CD14-positive monocyte (primary cell): ENCODE measurements around the gene SELPLG. TPM values are rescaled to one million over a fixed set of nuclear protein-coding genes. Genes with fewer than 3 reads are reported as not detected.
A peak's percentile ranks its signal among the peaks of the same experiment; 100 is the strongest.

ENCODE experiments used
- DNase-seq, 3 donors: peaks; one replicate each; pipeline ENCODE4 v3.0.0-alpha.2; 2011 to 2022
- H2AFZ ChIP-seq: 2 replicates; pipeline ENCODE4 v1.6.0; 2012; ENCODE audit warnings: mild to moderate bottlenecking, low read depth, low read length, inconsistent platforms; ENCODE audit not compliant: insufficient read depth, poor library complexity, severe bottlenecking
- H3K27ac ChIP-seq, 2 donors: 1 replicate in 1 of 2; 2 replicates in 1 of 2; pipeline ENCODE4 v1.5.1; 2012 to 2013; ENCODE audit warnings: low read length in 2 of 2, control low read depth in 1 of 2, inconsistent platforms in 1 of 2, low read depth in 1 of 2, mild to moderate bottlenecking in 1 of 2
- H3K27me3 ChIP-seq, 2 donors: one replicate each; pipeline versions ENCODE4 v1.6.0 to v1.6.1; 2011 to 2013; ENCODE audit warnings: low read length in 2 of 2; ENCODE audit not compliant: control insufficient read depth in 2 of 2, insufficient read depth in 2 of 2
- H3K36me3 ChIP-seq, 2 donors: replicated peaks in 1 of 2; 1 replicate in 1 of 2; 2 replicates in 1 of 2; pipeline versions ENCODE4 v1.5.1 to v1.6.1; 2012 to 2013; ENCODE audit warnings: low read length in 2 of 2, control low read depth in 1 of 2, inconsistent platforms in 1 of 2, mild to moderate bottlenecking in 1 of 2; ENCODE audit not compliant: insufficient read depth in 2 of 2, control insufficient read depth in 1 of 2
- H3K4me1 ChIP-seq, 2 donors: 1 replicate in 1 of 2; 2 replicates in 1 of 2; pipeline versions ENCODE4 v1.5.1 to v1.6.1; 2012 to 2013; ENCODE audit warnings: low read length in 2 of 2, control low read depth in 1 of 2, inconsistent platforms in 1 of 2, mild to moderate bottlenecking in 1 of 2, moderate library complexity in 1 of 2; ENCODE audit not compliant: insufficient read depth in 2 of 2, control insufficient read depth in 1 of 2
- H3K4me2 ChIP-seq: replicated peaks from 2 replicates; pipeline ENCODE3; 2012; ENCODE audit warnings: low read length, moderate library complexity, mild to moderate bottlenecking; ENCODE audit not compliant: poor library complexity, severe bottlenecking; ENCODE audit errors: extremely low read depth
- H3K4me3 ChIP-seq, 3 experiments: fragments of 200-600 bp in 1 of 3; sonication (generic) in 1 of 3; replicated peaks in 1 of 3; 1 replicate in 2 of 3; 2 replicates in 1 of 3; pipeline ENCODE4 v1.5.1; 2011 to 2013; ENCODE audit warnings: low read length in 3 of 3, mild to moderate bottlenecking in 3 of 3, control low read depth in 2 of 3, low read depth in 2 of 3, inconsistent platforms in 1 of 3, moderate library complexity in 1 of 3
- H3K79me2 ChIP-seq: 2 replicates; pipeline ENCODE4 v1.6.0; 2012; ENCODE audit warnings: mild to moderate bottlenecking, control low read depth, inconsistent platforms, low read length, moderate library complexity; ENCODE audit not compliant: insufficient read depth
- H3K9ac ChIP-seq: 2 replicates; pipeline ENCODE4 v1.6.0; 2017; ENCODE audit warnings: low read length, mild to moderate bottlenecking; ENCODE audit not compliant: insufficient read depth, poor library complexity, severe bottlenecking
- H3K9me3 ChIP-seq, 2 donors: replicated peaks in 1 of 2; 1 replicate in 1 of 2; 2 replicates in 1 of 2; pipeline versions ENCODE4 v1.5.1 to v1.6.1; 2012 to 2013; ENCODE audit warnings: low read length in 2 of 2, control low read depth in 1 of 2; ENCODE audit not compliant: control insufficient read depth in 1 of 2, insufficient read depth in 1 of 2
- H4K20me1 ChIP-seq: 2 replicates; pipeline ENCODE4 v1.6.0; 2012; ENCODE audit warnings: mild to moderate bottlenecking, low read length, control low read depth, moderate library complexity; ENCODE audit not compliant: insufficient read depth
- H3K27ac Mint-ChIP-seq, 7 donors: one replicate each; pipeline ENCODE4 v1.8.0; 2020; ENCODE audit warnings: mild to moderate bottlenecking in 7 of 7, mixed read lengths in 7 of 7, moderate library complexity in 6 of 7, inconsistent platforms in 2 of 7
- H3K27me3 Mint-ChIP-seq, 3 donors: one replicate each; pipeline ENCODE4 v1.8.0; 2021 to 2022; ENCODE audit warnings: low read depth in 3 of 3, mild to moderate bottlenecking in 3 of 3, mixed read lengths in 3 of 3, moderate library complexity in 3 of 3, inconsistent platforms in 1 of 3
- H3K36me3 Mint-ChIP-seq, 2 donors: one replicate each; pipeline ENCODE4 v1.8.0; 2020; ENCODE audit warnings: mixed read lengths in 2 of 2, inconsistent platforms in 1 of 2, mild to moderate bottlenecking in 1 of 2
- H3K4me1 Mint-ChIP-seq: one replicate; pipeline ENCODE4 v1.8.0; 2020; ENCODE audit warnings: mild to moderate bottlenecking, mixed read lengths
- H3K4me3 Mint-ChIP-seq, 2 donors: one replicate each; pipeline ENCODE4 v1.8.0; 2020; ENCODE audit warnings: mild to moderate bottlenecking in 2 of 2, mixed read lengths in 2 of 2, moderate library complexity in 1 of 2
- H3K9me3 Mint-ChIP-seq, 7 donors: one replicate each; pipeline ENCODE4 v1.8.0; 2020 to 2022; ENCODE audit warnings: mixed read lengths in 7 of 7, mild to moderate bottlenecking in 6 of 7, moderate library complexity in 6 of 7, inconsistent platforms in 2 of 7
- WGBS: methylation state at CpG from one replicate; pipeline ENCODE4 v1.1.5; 2013; ENCODE audit warnings: missing lambda C conversion rate; ENCODE audit not compliant: insufficient coverage; 5-methylcytosine and 5-hydroxymethylcytosine counted together
- intact Hi-C, 2 donors: fragments of 100-400 bp; cut with micrococcal nuclease; formaldehyde crosslinking; loops; one replicate each; pipeline versions ENCODE4 v1.15.0 to v1.15.1; 2023
- polyA plus RNA-seq, 3 donors: library from polyadenylated mRNA; depleted of rRNA in 1 of 3; unstranded in 2 of 3; stranded (reverse) in 1 of 3; fragments of 300-500 nt in 2 of 3; fragments of >200 nt in 1 of 3; fragmentation: Illumina TruSeq in 2 of 3; gene quantifications; 1 replicate in 2 of 3; 2 replicates in 1 of 3; pipeline ENCODE4 v1.2.3, GENCODE V29; 2012 to 2021
- TF ChIP-seq, protein P1 (sequence below): fragments of 200-600 bp; IDR thresholded peaks from one replicate; pipeline ENCODE4 v1.8.0; 2022; ENCODE audit warnings: antibody characterized with exemption, mild to moderate bottlenecking

Gene SELPLG
- polyA plus RNA-seq, 3 donors, result 193 to 349 (median 247) TPM

DNA sequence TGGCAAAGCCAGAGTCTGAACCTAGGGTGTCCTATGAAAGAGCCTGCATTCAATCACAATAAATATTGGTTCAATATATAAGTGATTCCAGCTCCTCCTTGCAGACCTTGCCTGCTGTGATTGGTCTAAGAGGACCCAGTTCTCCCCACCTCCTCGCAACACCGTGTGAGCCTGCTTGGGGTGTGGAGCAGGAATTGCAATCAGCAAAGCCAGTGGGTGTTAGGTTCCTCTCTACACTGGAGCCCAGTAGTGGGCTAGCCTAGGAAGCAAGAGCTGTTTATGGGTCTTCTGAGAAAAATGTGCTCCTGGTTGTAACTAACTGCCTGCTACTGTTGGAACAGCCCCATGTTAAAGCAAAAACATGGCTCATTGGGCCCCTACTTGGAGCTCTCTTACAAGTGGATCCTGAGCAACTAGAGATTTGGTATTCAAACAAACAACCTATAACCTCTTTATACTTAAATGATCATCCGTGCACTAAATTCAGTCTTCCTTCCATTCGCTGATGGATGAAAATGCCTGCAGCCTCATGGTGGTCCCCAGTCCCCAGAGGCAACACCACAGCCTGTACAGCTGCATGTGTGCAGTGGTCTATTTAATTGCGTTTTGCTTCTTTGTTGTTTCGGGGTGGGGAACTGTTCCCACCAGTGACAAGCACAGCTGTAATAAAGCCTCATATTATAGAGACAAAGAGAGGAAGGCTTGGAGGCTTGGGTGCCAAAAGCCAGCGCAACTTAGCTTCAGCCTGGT is 3.7 kb upstream of the SELPLG start:
- Histone ChIP-seq H3K27me3 (no peaks in the 10 kb centered on the region), H4K20me1 (no peaks in the 10 kb centered on the region), H3K4me3 (no peak overlapping the region), H3K9me3 (no peaks in the 10 kb centered on the region), H3K4me2 (no peak overlapping the region), H3K27ac (no peak overlapping the region), H2AFZ (no peak overlapping the region), H3K9ac (no peak overlapping the region), H3K79me2 (peaks cover 23% of the 10 kb centered on the region), H3K4me1 (peaks cover 72 to 76% of the 10 kb centered on the region in 2 donors), H3K36me3 (no peaks in the 10 kb centered on the region)
- intact Hi-C loops, result no loop called here
- H3K27ac Mint-ChIP-seq, result peak overlapping the region in 1 of 7 donors; percentile 58
- H3K4me3 Mint-ChIP-seq, result no peak overlapping the region
- TF ChIP-seq, protein P1, sequence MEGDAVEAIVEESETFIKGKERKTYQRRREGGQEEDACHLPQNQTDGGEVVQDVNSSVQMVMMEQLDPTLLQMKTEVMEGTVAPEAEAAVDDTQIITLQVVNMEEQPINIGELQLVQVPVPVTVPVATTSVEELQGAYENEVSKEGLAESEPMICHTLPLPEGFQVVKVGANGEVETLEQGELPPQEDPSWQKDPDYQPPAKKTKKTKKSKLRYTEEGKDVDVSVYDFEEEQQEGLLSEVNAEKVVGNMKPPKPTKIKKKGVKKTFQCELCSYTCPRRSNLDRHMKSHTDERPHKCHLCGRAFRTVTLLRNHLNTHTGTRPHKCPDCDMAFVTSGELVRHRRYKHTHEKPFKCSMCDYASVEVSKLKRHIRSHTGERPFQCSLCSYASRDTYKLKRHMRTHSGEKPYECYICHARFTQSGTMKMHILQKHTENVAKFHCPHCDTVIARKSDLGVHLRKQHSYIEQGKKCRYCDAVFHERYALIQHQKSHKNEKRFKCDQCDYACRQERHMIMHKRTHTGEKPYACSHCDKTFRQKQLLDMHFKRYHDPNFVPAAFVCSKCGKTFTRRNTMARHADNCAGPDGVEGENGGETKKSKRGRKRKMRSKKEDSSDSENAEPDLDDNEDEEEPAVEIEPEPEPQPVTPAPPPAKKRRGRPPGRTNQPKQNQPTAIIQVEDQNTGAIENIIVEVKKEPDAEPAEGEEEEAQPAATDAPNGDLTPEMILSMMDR, result no peak
- H3K4me1 Mint-ChIP-seq, result peaks cover 75% of the 10 kb centered on the region
- DNase-seq, result no peak
- peaks cover 0 to 2% (median 0%) of the 10 kb centered on the region in 3 donors for H3K27me3 Mint-ChIP-seq
- H3K9me3 Mint-ChIP-seq, result peaks cover 0 to 2% (median 0%) of the 10 kb centered on the region in 7 donors
- WGBS, result 100% methylated on average over 1 of the region's 7 CpGs
- no peaks in the 10 kb centered on the region for H3K36me3 Mint-ChIP-seq

DNA sequence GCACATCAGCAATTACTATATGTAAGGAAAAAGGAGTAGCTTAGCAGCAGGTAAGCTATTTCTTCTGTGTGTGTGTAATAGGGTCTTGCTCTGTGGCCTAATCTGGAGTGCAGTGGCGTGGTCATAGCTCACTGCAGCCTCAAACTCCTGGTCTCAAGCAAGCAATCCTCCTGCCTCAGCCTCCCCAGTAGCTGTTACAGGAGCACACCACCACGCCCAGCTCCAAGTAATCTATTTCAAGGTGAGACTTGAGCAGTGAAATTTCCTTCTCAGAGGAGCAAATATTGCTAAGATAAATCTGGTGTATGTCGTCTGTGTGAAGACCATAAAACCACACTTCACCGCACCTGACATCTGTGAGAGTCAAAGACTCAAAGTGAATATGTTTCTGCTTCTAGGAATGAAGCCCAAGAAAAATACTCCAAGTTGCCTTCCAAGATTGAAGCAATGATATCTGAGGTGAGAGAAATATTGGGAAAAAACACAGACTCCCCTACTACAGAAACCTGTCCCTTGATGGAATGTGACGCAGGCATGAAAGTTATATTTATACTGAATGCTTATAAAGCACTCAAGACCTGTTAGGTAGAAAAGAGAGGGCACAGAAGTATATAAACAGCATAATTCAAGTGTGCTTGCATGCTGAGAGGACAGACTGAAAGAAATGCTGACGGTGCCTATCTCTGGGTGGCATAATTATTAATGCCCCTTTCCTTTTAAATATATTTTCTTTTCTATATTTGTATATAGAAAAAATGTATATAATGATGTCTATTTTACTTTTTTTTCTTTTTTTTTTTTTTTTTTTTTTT is 2.5 kb upstream of the SELPLG start:
- H3K27ac ChIP-seq, result peak overlapping the region; percentile 98 to 99
- peak overlapping the region in 1 of 3 experiments; percentile 88 for H3K4me3 ChIP-seq
- H3K9me3 ChIP-seq, result no peaks in the 10 kb centered on the region
- Mint-ChIP-seq H3K4me1 (peaks cover 73% of the 10 kb centered on the region), H3K27ac (peak overlapping the region; percentile 98 to 100 (median 100)), H3K36me3 (peaks cover 5 to 7% of the 10 kb centered on the region in 2 donors), H3K27me3 (peaks cover 0 to 2% (median 0%) of the 10 kb centered on the region in 3 donors), H3K4me3 (no peak overlapping the region), H3K9me3 (peaks cover 0 to 4% (median 0%) of the 10 kb centered on the region in 7 donors)
- no peak for DNase-seq
- no peaks in the 10 kb centered on the region for H3K36me3 ChIP-seq
- peak overlapping the region; percentile 13 for H2AFZ ChIP-seq
- H3K4me1 ChIP-seq, result peaks cover 74 to 75% of the 10 kb centered on the region in 2 donors
- no CpG with 5 or more reads among the region's 6 CpGs for WGBS
- peaks cover 3% of the 10 kb centered on the region for H4K20me1 ChIP-seq
- no peaks in the 10 kb centered on the region for H3K27me3 ChIP-seq
- H3K9ac ChIP-seq, result no peak overlapping the region
- H3K4me2 ChIP-seq, result no peak overlapping the region
- H3K79me2 ChIP-seq, result peaks cover 34% of the 10 kb centered on the region
- TF ChIP-seq, protein P1, result no peak
- intact Hi-C loops, result no loop called here
